Measurements from ENCODE around the gene FAM3A. TPM values are rescaled to one million over a fixed set of nuclear protein-coding genes. Genes with fewer than 3 reads are reported as not detected.

The FAM3A gene
- total and polyA plus RNA-seq, 9 of the 15 experiments (the other 6 are each of a cell fraction or from before 2014, with no cell fraction given) = 0.75 to 70.6 (median 27.0) TPM

GRCh38 chrX:154478728-154479622 lies 37.1 kb downstream of the FAM3A start, which contains the start of gene LAGE3 (continued):
- TF ChIP-seq, protein P1, sequence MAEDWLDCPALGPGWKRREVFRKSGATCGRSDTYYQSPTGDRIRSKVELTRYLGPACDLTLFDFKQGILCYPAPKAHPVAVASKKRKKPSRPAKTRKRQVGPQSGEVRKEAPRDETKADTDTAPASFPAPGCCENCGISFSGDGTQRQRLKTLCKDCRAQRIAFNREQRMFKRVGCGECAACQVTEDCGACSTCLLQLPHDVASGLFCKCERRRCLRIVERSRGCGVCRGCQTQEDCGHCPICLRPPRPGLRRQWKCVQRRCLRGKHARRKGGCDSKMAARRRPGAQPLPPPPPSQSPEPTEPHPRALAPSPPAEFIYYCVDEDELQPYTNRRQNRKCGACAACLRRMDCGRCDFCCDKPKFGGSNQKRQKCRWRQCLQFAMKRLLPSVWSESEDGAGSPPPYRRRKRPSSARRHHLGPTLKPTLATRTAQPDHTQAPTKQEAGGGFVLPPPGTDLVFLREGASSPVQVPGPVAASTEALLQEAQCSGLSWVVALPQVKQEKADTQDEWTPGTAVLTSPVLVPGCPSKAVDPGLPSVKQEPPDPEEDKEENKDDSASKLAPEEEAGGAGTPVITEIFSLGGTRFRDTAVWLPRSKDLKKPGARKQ (CRISPR knock-in tag; IDR thresholded peaks at IDR 0.05) = no peak
- TF ChIP-seq NFXL1 (CRISPR knock-in tag; IDR thresholded peaks at IDR 0.05) = no peak
- TF ChIP-seq KLF10 (CRISPR knock-in tag; IDR thresholded peaks at IDR 0.05) = no peak
- no peak for TF ChIP-seq PKNOX1 (IDR thresholded peaks at IDR 0.05)
- TF ChIP-seq NR2C2 (CRISPR knock-in tag; IDR thresholded peaks at IDR 0.05) = 0 out of 2 replicates have a peak, but pooled peaks have one; percentile 40
- TF ChIP-seq NR2C2 (tag; IDR thresholded peaks at IDR 0.05) = peak; percentile 71; the same call in 1 of the 2 replicates
- no peak for TF ChIP-seq BDP1 (IDR thresholded peaks at IDR 0.05; ENCODE audit: insufficient read depth, insufficient read length)
- TF ChIP-seq HDAC2 (IDR thresholded peaks at IDR 0.05) = peak; percentile 60; the same call in 1 of the 2 replicates
- TF ChIP-seq, protein P2, sequence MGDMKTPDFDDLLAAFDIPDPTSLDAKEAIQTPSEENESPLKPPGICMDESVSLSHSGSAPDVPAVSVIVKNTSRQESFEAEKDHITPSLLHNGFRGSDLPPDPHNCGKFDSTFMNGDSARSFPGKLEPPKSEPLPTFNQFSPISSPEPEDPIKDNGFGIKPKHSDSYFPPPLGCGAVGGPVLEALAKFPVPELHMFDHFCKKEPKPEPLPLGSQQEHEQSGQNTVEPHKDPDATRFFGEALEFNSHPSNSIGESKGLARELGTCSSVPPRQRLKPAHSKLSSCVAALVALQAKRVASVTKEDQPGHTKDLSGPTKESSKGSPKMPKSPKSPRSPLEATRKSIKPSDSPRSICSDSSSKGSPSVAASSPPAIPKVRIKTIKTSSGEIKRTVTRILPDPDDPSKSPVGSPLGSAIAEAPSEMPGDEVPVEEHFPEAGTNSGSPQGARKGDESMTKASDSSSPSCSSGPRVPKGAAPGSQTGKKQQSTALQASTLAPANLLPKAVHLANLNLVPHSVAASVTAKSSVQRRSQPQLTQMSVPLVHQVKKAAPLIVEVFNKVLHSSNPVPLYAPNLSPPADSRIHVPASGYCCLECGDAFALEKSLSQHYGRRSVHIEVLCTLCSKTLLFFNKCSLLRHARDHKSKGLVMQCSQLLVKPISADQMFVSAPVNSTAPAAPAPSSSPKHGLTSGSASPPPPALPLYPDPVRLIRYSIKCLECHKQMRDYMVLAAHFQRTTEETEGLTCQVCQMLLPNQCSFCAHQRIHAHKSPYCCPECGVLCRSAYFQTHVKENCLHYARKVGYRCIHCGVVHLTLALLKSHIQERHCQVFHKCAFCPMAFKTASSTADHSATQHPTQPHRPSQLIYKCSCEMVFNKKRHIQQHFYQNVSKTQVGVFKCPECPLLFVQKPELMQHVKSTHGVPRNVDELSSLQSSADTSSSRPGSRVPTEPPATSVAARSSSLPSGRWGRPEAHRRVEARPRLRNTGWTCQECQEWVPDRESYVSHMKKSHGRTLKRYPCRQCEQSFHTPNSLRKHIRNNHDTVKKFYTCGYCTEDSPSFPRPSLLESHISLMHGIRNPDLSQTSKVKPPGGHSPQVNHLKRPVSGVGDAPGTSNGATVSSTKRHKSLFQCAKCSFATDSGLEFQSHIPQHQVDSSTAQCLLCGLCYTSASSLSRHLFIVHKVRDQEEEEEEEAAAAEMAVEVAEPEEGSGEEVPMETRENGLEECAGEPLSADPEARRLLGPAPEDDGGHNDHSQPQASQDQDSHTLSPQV (IDR thresholded peaks at IDR 0.05) = peak; percentile 92
- TF ChIP-seq MXD1 (CRISPR knock-in tag; IDR thresholded peaks at IDR 0.05; ENCODE audit: borderline replicate concordance, poor library complexity, severe bottlenecking) = peak; percentile 40
- no peak for TF ChIP-seq TARDBP (IDR thresholded peaks at IDR 0.05)
- no peak for TF ChIP-seq ILK (tag; IDR thresholded peaks at IDR 0.05; ENCODE audit: borderline replicate concordance, low read depth)
- TF ChIP-seq ZNF445 (CRISPR knock-in tag; IDR thresholded peaks at IDR 0.05; ENCODE audit: low read depth) = no peak
- TF ChIP-seq KLF6 (CRISPR knock-in tag; IDR thresholded peaks at IDR 0.05; ENCODE audit: borderline replicate concordance) = peak; percentile 28; the same call in 1 of the 2 replicates
- TF ChIP-seq, protein P3, sequence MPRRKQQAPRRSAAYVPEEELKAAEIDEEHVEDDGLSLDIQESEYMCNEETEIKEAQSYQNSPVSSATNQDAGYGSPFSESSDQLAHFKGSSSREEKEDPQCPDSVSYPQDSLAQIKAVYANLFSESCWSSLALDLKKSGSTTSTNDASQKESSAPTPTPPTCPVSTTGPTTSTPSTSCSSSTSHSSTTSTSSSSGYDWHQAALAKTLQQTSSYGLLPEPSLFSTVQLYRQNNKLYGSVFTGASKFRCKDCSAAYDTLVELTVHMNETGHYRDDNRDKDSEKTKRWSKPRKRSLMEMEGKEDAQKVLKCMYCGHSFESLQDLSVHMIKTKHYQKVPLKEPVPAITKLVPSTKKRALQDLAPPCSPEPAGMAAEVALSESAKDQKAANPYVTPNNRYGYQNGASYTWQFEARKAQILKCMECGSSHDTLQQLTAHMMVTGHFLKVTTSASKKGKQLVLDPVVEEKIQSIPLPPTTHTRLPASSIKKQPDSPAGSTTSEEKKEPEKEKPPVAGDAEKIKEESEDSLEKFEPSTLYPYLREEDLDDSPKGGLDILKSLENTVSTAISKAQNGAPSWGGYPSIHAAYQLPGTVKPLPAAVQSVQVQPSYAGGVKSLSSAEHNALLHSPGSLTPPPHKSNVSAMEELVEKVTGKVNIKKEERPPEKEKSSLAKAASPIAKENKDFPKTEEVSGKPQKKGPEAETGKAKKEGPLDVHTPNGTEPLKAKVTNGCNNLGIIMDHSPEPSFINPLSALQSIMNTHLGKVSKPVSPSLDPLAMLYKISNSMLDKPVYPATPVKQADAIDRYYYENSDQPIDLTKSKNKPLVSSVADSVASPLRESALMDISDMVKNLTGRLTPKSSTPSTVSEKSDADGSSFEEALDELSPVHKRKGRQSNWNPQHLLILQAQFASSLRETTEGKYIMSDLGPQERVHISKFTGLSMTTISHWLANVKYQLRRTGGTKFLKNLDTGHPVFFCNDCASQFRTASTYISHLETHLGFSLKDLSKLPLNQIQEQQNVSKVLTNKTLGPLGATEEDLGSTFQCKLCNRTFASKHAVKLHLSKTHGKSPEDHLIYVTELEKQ (CRISPR knock-in tag; IDR thresholded peaks at IDR 0.05) = no peak
- no peak for TF ChIP-seq NCOA1 (IDR thresholded peaks at IDR 0.05; ENCODE audit: low read depth)
